SK-N-SH treated with all-trans-retinoic acid at 6 μM for 48 hours (cell line): Measurements from ENCODE around the gene DLK1.

Experiments used
- ATAC-seq: fragments of 200-7000 bp; cut with Tn5 transposase; 3 replicates; pipeline ENCODE4 v1.9.1; 2020; ENCODE audit warnings: mild to moderate bottlenecking, moderate library complexity
- ARNTL ChIP-seq: fragments of 450-650 bp; formaldehyde crosslinking; IDR thresholded peaks from 2 replicates; pipeline ENCODE4 v1.5.0; 2020; ENCODE audit warnings: low read depth, mild to moderate bottlenecking, moderate library complexity, borderline replicate concordance
- BACH2 ChIP-seq: fragments of 250-450 bp; sonication (Bioruptor Pico); IDR thresholded peaks from 2 replicates; pipeline ENCODE4 v1.9.0; 2021; ENCODE audit warnings: mild to moderate bottlenecking, borderline replicate concordance
- ESRRG ChIP-seq: fragments of 250-450 bp; sonication (Bioruptor Pico); IDR thresholded peaks from 2 replicates; pipeline ENCODE4 v1.6.1; 2021; ENCODE audit warnings: mild to moderate bottlenecking
- ISL1 ChIP-seq: fragments of 250-450 bp; sonication (Bioruptor Pico); IDR thresholded peaks from 2 replicates; pipeline ENCODE4 v2.1.2; 2022; ENCODE audit warnings: mild to moderate bottlenecking, moderate library complexity
- PPARA ChIP-seq: fragments of 250-450 bp; sonication (Bioruptor Pico); IDR thresholded peaks from 2 replicates; pipeline ENCODE4 v1.5.0; 2020; ENCODE audit warnings: mild to moderate bottlenecking, borderline replicate concordance
- RARB ChIP-seq: fragments of 250-450 bp; sonication (Bioruptor Pico); IDR thresholded peaks from 2 replicates; pipeline ENCODE4 v1.8.0; 2021; ENCODE audit warnings: mild to moderate bottlenecking, moderate library complexity
- TCF4 ChIP-seq: fragments of 250-450 bp; sonication (Bioruptor Pico); IDR thresholded peaks from 2 replicates; pipeline ENCODE4 v1.8.0; 2021; ENCODE audit warnings: mild to moderate bottlenecking, moderate library complexity, borderline replicate concordance
- TOX ChIP-seq: fragments of 250-450 bp; sonication (Bioruptor Pico); IDR thresholded peaks from 2 replicates; pipeline ENCODE4 v1.8.0; 2021; ENCODE audit warnings: mild to moderate bottlenecking, moderate library complexity, borderline replicate concordance
- ZFP3 ChIP-seq: fragments of 250-450 bp; sonication (Bioruptor Pico); IDR thresholded peaks from 2 replicates; pipeline ENCODE4 v1.5.0; 2020; ENCODE audit warnings: mild to moderate bottlenecking, moderate library complexity
- ZFP30 ChIP-seq: fragments of 450-650 bp; formaldehyde crosslinking; IDR thresholded peaks from 2 replicates; pipeline ENCODE4 v1.5.0; 2022; ENCODE audit warnings: mild to moderate bottlenecking, moderate library complexity
- ZNF8 ChIP-seq: fragments of 450-650 bp; formaldehyde crosslinking; IDR thresholded peaks from 2 replicates; pipeline ENCODE4 v1.5.0; 2020; ENCODE audit warnings: mild to moderate bottlenecking, moderate library complexity
- TF ChIP-seq, protein P1 (sequence below): fragments of 250-450 bp; sonication (Bioruptor Pico); IDR thresholded peaks from 2 replicates; pipeline ENCODE4 v1.5.0; 2020; ENCODE audit warnings: mild to moderate bottlenecking, moderate library complexity
- TF ChIP-seq, protein P2 (sequence below): fragments of 250-450 bp; sonication (Bioruptor Pico); IDR thresholded peaks from 2 replicates; pipeline ENCODE4 v1.8.0; 2020; ENCODE audit warnings: mild to moderate bottlenecking, moderate library complexity, borderline replicate concordance
- TF ChIP-seq, protein P3 (sequence below): fragments of 250-450 bp; sonication (Bioruptor Pico); IDR thresholded peaks from 2 replicates; pipeline ENCODE4 v1.8.0; 2021; ENCODE audit warnings: low read depth, mild to moderate bottlenecking, moderate library complexity, borderline replicate concordance

DLK1 gene

DNA sequence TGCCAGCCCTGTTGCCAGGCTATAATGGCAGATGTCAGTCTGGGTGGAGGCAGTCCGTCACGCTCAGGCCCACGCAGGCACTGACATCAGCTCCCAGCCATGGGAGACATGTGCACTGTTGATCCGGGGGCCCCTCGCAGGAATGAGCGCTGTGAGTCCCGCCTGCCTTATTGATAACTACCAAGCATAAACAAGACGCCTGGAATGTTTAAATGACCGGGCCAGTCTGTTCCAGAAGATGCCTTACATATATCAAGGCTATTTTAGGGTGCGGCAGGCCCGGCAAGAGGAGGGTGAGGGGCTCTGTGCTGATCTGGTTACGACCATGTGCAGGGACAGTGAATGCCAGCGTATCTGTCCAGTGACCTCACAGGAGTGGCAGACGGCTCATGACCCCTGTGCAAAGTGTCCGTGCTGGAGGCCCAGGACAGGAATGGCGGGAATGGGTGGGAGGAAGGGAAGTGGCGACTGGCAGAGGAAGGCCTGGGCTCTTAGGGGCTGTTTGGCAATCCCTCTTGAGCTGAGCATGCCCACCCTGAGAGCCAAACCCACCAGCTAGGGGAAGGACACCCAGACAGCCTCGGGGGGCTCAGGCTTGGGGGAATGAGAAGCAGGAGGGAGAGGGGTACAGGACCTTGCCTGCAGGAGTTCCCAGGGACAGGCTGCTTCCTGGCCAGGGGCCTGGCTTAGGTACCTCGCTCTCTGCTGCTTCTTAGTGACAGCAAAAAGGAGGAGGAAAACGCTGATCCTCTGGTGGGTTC lies 49.3 kb downstream of the DLK1 start (continued):
- TF ChIP-seq, protein P1, sequence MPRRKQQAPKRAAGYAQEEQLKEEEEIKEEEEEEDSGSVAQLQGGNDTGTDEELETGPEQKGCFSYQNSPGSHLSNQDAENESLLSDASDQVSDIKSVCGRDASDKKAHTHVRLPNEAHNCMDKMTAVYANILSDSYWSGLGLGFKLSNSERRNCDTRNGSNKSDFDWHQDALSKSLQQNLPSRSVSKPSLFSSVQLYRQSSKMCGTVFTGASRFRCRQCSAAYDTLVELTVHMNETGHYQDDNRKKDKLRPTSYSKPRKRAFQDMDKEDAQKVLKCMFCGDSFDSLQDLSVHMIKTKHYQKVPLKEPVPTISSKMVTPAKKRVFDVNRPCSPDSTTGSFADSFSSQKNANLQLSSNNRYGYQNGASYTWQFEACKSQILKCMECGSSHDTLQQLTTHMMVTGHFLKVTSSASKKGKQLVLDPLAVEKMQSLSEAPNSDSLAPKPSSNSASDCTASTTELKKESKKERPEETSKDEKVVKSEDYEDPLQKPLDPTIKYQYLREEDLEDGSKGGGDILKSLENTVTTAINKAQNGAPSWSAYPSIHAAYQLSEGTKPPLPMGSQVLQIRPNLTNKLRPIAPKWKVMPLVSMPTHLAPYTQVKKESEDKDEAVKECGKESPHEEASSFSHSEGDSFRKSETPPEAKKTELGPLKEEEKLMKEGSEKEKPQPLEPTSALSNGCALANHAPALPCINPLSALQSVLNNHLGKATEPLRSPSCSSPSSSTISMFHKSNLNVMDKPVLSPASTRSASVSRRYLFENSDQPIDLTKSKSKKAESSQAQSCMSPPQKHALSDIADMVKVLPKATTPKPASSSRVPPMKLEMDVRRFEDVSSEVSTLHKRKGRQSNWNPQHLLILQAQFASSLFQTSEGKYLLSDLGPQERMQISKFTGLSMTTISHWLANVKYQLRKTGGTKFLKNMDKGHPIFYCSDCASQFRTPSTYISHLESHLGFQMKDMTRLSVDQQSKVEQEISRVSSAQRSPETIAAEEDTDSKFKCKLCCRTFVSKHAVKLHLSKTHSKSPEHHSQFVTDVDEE (CRISPR knock-in tag) = no peak
- no peak for TF ChIP-seq ESRRG (CRISPR knock-in tag)
- no peak for TF ChIP-seq TCF4 (CRISPR knock-in tag)
- no peak for TF ChIP-seq TOX (CRISPR knock-in tag)
- no peak for TF ChIP-seq ZFP30 (CRISPR knock-in tag)

DNA sequence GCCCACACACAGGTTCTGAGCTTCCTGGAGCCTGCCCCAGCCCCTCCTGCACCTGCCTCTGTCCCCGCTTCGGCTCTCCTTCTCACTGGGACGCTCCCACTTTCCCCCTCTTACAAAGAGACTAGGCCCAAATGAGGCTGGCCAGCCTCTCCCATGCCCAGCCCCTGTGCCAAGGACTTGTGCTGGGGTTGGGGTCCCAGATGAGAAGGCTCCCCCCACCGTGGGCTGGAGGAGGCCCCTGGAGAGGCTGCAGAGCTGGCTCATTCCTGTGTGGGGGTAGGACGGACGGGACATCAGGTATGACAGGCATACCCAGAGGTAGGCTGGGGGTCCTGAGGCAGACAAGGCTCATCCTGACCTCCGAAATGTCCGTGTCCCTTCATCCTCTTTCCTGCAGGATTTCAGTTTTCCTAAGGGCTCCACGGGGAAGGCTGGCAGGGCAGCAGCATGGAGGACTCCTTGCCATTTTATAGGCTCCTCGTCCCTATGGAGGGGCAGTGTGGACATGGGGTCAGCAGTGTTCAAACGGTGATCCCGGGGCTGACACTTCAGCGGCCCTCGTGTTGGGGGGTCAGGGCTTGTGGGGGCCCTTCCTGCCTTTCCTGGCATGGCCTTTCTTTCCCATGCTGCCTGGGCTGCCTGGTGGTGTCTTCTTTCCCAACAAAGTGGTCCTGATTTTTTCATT lies 50.1 kb downstream of the DLK1 start:
- no peak for ATAC-seq
- TF ChIP-seq, protein P1 (CRISPR knock-in tag) = no peak
- no peak for TF ChIP-seq ZFP3 (CRISPR knock-in tag)
- TF ChIP-seq, protein P2, sequence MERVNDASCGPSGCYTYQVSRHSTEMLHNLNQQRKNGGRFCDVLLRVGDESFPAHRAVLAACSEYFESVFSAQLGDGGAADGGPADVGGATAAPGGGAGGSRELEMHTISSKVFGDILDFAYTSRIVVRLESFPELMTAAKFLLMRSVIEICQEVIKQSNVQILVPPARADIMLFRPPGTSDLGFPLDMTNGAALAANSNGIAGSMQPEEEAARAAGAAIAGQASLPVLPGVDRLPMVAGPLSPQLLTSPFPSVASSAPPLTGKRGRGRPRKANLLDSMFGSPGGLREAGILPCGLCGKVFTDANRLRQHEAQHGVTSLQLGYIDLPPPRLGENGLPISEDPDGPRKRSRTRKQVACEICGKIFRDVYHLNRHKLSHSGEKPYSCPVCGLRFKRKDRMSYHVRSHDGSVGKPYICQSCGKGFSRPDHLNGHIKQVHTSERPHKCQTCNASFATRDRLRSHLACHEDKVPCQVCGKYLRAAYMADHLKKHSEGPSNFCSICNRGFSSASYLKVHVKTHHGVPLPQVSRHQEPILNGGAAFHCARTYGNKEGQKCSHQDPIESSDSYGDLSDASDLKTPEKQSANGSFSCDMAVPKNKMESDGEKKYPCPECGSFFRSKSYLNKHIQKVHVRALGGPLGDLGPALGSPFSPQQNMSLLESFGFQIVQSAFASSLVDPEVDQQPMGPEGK (CRISPR knock-in tag) = no peak
- TF ChIP-seq TOX (CRISPR knock-in tag) = no peak
- no peak for TF ChIP-seq ISL1 (CRISPR knock-in tag)
- TF ChIP-seq PPARA = no peak
- TF ChIP-seq RARB (CRISPR knock-in tag) = no peak
- no peak for TF ChIP-seq BACH2
- no peak for TF ChIP-seq ZNF8 (CRISPR knock-in tag)

DNA sequence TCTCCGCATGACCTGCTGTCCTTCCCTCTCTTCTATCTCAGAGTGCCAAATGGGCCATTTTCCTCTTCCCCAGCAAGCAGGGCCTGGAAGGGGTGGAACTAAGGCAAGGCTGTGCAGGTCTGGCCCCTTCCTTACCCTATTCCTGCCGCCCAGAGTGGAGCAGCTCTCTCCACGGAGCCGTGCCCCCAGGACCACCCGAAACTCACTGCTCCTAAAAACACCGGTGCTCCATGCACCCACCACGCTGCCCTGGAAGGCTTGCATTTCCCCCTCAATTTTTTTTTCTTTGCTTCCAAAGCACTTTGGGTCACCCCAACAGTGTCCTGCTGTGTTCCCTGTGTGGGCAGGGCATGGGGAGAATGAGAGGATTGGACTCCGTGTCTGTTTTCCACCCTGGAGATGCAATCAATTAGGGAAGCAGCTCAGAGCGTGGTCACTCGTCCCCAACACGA lies 50.7 kb downstream of the DLK1 start:
- TF ChIP-seq ARNTL = no peak
- TF ChIP-seq, protein P1 (CRISPR knock-in tag) = 0 out of 2 replicates have a peak, but pooled peaks have one; percentile 13
- no peak for ATAC-seq

DNA sequence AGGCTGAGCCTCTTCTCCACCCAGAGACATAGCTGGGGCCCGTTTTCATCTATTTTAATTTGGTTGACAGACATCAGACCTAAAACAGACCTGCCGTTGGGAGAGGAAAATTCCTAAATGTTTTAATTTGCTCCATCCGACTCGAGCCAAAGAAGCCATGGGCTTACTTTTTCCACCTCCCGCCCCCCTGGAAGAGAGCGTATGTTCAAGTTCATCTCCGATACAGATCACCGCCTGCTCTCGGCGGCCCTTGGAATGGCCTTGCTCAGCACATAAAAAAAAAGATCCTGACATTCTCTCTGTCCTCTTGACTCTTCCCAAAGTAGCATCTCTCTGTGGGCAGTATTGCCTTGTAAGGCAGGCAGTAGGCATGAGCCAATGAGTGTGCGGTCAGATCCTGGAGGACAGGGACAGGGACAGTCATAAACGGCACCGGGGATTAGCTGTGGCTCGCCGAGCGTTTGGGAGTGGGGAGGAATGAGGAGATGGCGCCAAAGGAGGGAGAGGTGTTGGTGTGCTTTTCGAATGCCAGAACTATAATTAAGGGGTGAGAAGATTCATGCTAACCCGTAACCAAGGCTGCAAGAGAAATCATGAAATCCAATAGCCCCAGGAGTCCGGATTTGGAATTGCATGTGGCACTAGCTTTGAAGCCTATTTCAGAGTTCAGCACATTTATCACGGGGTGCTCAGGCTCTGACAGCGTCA lies 51.3 kb downstream of the DLK1 start:
- TF ChIP-seq, protein P1 (CRISPR knock-in tag) = no peak
- TF ChIP-seq ISL1 (CRISPR knock-in tag) = no peak
- TF ChIP-seq, protein P3, sequence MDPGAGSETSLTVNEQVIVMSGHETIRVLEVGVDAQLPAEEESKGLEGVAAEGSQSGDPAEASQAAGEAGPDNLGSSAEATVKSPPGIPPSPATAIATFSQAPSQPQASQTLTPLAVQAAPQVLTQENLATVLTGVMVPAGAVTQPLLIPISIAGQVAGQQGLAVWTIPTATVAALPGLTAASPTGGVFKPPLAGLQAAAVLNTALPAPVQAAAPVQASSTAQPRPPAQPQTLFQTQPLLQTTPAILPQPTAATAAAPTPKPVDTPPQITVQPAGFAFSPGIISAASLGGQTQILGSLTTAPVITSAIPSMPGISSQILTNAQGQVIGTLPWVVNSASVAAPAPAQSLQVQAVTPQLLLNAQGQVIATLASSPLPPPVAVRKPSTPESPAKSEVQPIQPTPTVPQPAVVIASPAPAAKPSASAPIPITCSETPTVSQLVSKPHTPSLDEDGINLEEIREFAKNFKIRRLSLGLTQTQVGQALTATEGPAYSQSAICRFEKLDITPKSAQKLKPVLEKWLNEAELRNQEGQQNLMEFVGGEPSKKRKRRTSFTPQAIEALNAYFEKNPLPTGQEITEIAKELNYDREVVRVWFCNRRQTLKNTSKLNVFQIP (CRISPR knock-in tag) = no peak
- TF ChIP-seq TOX (CRISPR knock-in tag) = no peak
- no peak for TF ChIP-seq ZFP30 (CRISPR knock-in tag)
- TF ChIP-seq, all 23 proteins: peak for 0
- no peak for ATAC-seq
